GM19025 (cell line): ENCODE measurements around the gene PTPN6.
A peak's percentile ranks its signal among the peaks of the same experiment; 100 is the strongest.

Source experiments
- ATAC-seq: cut with Tn5 transposase; IDR thresholded peaks from one replicate; pipeline ENCODE4 v1.9.1; 2021; ENCODE audit warnings: mild to moderate bottlenecking, low read depth, moderate library complexity; ENCODE audit not compliant: unreplicated experiment

The PTPN6 gene

GRCh38 chr12:6938353-6939190, 12.6 kb upstream of the PTPN6 start:
- ATAC-seq: no peak

GRCh38 chr12:6939191-6939540, 12.0 kb upstream of the PTPN6 start:
- no peak for ATAC-seq

GRCh38 chr12:6941267-6941666, 9.9 kb upstream of the PTPN6 start:
- ATAC-seq: no peak

- ATAC-seq: no peak
Measured at GRCh38 chr12:6941782-6942181, 9.4 kb upstream of the PTPN6 start.

GRCh38 chr12:6942331-6942665, 8.9 kb upstream of the PTPN6 start:
- ATAC-seq: no peak

- ATAC-seq: peak; percentile 12
Measured at GRCh38 chr12:6943389-6943721, 7.8 kb upstream of the PTPN6 start.

GRCh38 chr12:6943722-6944380, 7.3 kb upstream of the PTPN6 start, which contains the start of the genes C12orf57 and RNU7-1:
C12orf57 (plus strand) TSS chr12:6944022; CDS start chr12:6944122, 100 bp downstream.
RNU7-1 (plus strand) TSS chr12:6943816.
- peak; percentile 31 for ATAC-seq

- peak; percentile 25 for ATAC-seq
Measured at GRCh38 chr12:6944381-6945186, 6.6 kb upstream of the PTPN6 start.

DNA sequence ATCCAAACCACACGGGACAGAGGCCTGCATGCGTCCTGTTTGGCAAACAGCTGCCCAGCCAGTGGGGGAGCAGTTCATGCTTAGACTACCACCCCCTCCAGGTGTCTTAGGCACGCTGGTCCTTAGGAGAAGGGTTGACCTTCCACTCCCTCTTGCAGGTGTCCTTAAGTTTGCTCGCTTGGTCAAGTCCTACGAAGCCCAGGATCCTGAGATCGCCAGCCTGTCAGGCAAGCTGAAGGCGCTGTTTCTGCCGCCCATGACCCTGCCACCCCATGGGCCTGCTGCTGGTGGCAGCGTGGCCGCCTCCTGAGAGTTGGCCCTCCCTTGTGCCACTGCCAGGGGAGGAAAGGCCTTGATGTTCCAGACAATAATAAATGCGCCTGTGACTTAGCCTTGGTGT, 5.5 kb upstream of the PTPN6 start:
- no peak for ATAC-seq

DNA sequence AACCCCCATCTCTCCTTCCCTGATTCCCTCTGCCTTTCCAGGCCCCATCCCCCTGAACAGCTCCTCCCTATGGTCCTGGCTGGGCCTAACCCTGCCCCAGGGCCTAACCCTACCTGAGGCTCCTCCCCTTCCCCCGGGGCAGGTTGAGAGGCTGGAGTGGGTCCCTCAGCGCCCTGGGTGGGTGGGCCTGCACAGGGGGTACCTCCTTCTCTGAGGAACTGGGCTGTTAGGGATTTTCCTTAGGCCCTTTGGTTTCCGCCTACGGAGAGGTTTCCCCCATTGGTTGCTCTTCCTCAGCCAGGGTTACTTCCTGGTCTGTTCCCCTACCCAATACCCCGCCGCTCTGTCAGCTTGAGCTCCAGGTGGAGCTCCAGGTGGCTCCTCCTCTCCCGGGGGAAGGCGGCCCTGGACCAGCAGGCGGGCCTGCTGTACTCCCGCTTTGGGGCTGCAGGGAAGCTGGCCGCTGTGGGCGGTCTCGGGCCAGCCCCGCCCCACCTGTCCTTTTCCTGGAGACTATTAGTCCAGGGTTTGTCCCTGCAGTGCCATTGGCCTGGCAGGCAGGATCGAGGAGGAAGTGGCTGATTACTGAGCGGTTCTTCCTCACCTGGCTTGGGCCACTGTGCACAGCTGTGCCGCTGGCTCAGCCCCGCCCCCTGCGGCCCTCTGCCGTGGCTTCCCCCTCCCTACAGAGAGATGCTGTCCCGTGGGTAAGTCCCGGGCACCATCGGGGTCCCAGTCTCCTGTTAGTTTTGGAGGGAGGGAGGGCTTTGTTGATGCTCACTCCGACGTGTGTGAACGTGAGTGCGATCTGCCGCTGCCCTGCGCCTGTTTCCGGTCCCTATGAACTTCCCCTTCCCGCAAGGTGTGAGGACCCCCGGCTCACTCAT, 4.9 kb upstream of the PTPN6 start:
- ATAC-seq: peak; percentile 26

- no peak for ATAC-seq
Measured at GRCh38 chr12:6946920-6947374, 4.2 kb upstream of the PTPN6 start.

DNA sequence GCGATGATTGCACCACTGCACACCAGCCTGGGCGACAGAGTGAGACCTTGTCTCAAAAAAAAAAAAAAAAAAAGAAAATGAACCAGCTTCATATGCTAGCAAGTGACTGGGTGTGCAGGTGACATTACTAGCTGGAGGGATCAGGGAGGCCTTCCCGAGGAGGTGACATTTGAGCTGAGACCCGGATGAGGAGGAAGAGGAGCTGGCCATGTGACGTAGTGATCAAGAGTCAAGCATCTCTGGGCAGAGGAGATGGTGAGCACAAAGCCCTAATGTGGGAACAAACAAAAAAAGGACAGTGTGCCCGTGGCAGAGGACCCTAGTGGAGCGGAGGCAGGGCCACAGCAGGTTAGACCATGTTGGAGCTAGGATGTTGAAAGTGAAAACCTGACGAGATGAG, 3.5 kb upstream of the PTPN6 start:
- ATAC-seq: no peak

GRCh38 chr12:6948873-6949594, 2.1 kb upstream of the PTPN6 start:
- no peak for ATAC-seq

DNA sequence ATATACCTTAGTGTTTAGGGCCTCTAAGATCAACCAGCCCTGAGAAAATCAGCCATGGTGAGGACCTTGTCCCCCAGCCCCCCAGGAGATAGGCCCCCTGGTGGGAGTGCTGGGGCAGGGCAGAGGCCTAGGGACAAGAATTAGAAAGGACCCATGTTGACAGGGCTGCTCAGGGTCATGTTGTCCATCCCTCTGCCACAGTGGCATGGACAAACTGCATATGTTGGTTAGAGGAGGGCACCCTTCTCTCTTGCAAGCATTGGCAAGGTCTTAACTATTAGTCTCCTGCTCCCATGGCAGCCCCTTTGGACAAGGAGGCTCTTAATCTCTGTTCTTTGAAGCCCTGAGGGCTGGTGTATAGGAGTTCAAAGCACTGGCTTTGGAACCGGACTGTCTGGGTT, 755 bp upstream of the PTPN6 start:
- no peak for ATAC-seq

DNA sequence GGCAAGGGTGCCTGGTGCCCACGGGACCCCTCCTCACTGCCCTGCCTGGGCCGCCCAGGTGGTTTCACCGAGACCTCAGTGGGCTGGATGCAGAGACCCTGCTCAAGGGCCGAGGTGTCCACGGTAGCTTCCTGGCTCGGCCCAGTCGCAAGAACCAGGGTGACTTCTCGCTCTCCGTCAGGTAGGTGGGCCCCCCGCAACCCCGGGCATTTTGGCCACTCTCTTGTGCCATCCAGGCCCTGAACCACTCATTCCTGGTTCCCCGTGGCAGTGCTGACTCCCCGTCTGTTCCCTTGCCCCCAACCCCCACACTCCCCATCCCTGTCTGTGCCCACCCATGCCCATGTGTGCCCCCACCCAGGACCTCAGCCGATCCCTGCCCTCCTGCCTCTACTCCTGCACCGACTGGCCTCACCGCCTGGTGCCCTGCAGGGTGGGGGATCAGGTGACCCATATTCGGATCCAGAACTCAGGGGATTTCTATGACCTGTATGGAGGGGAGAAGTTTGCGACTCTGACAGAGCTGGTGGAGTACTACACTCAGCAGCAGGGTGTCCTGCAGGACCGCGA, 480 bp downstream of the PTPN6 start:
- no peak for ATAC-seq

DNA sequence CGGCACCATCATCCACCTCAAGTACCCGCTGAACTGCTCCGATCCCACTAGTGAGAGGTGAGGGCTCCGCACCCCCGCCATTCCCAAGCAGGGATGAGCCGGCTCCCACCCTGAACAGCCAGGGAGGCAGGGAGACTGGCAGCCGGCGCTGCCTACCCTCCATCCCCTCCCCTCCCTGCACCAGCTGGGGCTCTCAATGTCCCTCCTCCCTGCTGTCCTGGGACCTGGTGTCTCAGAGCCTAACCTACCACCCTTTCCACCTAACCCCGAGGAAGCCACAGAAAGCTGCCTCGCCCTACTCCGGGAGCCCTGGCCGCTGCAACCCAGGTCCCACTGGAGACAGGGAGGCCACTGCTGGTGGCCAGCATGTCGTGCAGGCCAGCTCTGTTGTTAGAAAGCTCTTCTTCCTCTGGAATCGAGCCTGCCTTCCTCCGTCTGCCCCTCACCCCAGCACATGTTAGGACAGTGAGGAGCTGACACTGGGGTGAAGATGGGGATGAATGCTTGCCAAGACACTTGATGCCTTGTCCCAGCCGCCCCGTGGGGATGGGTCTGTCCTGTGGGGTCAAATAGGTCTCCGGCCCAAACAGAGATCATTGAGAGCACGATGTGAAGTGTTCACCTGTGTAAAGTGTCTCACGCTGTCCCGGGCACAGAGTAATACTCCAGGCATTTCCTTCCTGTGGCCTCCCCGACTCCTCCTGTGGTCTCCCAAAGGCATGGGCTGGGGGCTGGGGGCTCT, 1.1 kb downstream of the PTPN6 start:
- no peak for ATAC-seq

- ATAC-seq: no peak
Measured at GRCh38 chr12:6952863-6953441, 1.8 kb downstream of the PTPN6 start.
